ENCODE data around the gene RNF123. TPM values are rescaled to one million over a fixed set of nuclear protein-coding genes. Genes with fewer than 3 reads are reported as not detected.

The RNF123 gene
- total and polyA plus RNA-seq, 10 of the 15 experiments (the other 5 are each of a cell fraction or from before 2014, with no cell fraction given) = 4.2 to 31.5 (median 17.6) TPM

DNA sequence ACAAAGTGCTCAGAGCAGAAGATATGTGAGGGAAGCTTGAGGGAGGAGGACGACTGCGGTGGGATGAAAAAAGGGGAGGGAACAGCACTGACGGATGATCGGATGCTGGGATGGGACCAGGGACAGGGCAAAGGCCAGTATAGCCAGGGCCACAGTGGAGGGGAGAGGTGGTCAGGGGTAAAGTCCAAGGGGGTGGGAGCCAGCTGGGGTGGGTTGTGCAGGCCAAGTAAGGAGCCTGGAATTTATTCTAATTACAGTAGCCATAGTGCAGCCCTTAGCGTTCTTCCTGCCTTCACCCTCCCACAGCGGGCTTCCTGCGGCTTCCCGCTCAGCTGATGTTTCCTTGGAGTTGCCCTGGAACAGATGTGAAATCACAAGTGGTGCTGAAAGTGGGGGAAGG is 22.8 kb upstream of the RNF123 start:
- H3K9ac ChIP-seq (ENCODE audit: control insufficient read depth, insufficient read depth, low read length) = no peak overlapping the region
- no peaks in the 10 kb centered on the region for H3K9me3 ChIP-seq (replicated peaks; ENCODE audit: control insufficient read depth, insufficient read depth, low read length)
- TF ChIP-seq ASH2L (IDR thresholded peaks at IDR 0.05; ENCODE audit: borderline replicate concordance, low read depth) (no peak), CBX5 (IDR thresholded peaks at IDR 0.05; ENCODE audit: low read depth) (no peak), BMI1 (IDR thresholded peaks at IDR 0.05; ENCODE audit: borderline replicate concordance) (no peak), ZNF384 (IDR thresholded peaks at IDR 0.05; ENCODE audit: borderline replicate concordance, low read depth, low read length) (no peak), MYC (IDR thresholded peaks at IDR 0.05; ENCODE audit: insufficient read depth, insufficient read length, insufficient replicate concordance, low read length, severe bottlenecking) (no peak), ATF7 (IDR thresholded peaks at IDR 0.05; ENCODE audit: low read depth) (no peak), POU2F2 (IDR thresholded peaks at IDR 0.05; ENCODE audit: borderline replicate concordance, low read depth, low read length) (no peak), SMAD1 (IDR thresholded peaks at IDR 0.05; ENCODE audit: low read depth, partially characterized antibody) (no peak), CEBPB (IDR thresholded peaks at IDR 0.05; ENCODE audit: borderline replicate concordance in 1 of 2, low read depth in 2 of 2, low read length in 2 of 2) (no peak), YY1 (IDR thresholded peaks at IDR 0.05; ENCODE audit: low read depth, low read length) (no peak), ZNF24 (IDR thresholded peaks at IDR 0.05) (no peak), SREBF2 (IDR thresholded peaks at IDR 0.05; ENCODE audit: low read length) (no peak), MXI1 (IDR thresholded peaks at IDR 0.05; ENCODE audit: low read depth, low read length) (no peak), GABPA (IDR thresholded peaks at IDR 0.05; ENCODE audit: low read depth) (no peak), RAD51 (IDR thresholded peaks at IDR 0.05) (no peak)
- TF ChIP-seq, protein P1, sequence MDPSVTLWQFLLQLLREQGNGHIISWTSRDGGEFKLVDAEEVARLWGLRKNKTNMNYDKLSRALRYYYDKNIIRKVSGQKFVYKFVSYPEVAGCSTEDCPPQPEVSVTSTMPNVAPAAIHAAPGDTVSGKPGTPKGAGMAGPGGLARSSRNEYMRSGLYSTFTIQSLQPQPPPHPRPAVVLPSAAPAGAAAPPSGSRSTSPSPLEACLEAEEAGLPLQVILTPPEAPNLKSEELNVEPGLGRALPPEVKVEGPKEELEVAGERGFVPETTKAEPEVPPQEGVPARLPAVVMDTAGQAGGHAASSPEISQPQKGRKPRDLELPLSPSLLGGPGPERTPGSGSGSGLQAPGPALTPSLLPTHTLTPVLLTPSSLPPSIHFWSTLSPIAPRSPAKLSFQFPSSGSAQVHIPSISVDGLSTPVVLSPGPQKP (IDR thresholded peaks at IDR 0.05; ENCODE audit: low read depth, low read length) = no peak
- TF ChIP-seq, protein P2, sequence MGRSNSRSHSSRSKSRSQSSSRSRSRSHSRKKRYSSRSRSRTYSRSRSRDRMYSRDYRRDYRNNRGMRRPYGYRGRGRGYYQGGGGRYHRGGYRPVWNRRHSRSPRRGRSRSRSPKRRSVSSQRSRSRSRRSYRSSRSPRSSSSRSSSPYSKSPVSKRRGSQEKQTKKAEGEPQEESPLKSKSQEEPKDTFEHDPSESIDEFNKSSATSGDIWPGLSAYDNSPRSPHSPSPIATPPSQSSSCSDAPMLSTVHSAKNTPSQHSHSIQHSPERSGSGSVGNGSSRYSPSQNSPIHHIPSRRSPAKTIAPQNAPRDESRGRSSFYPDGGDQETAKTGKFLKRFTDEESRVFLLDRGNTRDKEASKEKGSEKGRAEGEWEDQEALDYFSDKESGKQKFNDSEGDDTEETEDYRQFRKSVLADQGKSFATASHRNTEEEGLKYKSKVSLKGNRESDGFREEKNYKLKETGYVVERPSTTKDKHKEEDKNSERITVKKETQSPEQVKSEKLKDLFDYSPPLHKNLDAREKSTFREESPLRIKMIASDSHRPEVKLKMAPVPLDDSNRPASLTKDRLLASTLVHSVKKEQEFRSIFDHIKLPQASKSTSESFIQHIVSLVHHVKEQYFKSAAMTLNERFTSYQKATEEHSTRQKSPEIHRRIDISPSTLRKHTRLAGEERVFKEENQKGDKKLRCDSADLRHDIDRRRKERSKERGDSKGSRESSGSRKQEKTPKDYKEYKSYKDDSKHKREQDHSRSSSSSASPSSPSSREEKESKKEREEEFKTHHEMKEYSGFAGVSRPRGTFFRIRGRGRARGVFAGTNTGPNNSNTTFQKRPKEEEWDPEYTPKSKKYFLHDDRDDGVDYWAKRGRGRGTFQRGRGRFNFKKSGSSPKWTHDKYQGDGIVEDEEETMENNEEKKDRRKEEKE (IDR thresholded peaks at IDR 0.05) = no peak
- TF ChIP-seq, protein P3, sequence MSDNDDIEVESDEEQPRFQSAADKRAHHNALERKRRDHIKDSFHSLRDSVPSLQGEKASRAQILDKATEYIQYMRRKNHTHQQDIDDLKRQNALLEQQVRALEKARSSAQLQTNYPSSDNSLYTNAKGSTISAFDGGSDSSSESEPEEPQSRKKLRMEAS (IDR thresholded peaks at IDR 0.05; ENCODE audit: low read depth, low read length) = no peak
- TF ChIP-seq, protein P4, sequence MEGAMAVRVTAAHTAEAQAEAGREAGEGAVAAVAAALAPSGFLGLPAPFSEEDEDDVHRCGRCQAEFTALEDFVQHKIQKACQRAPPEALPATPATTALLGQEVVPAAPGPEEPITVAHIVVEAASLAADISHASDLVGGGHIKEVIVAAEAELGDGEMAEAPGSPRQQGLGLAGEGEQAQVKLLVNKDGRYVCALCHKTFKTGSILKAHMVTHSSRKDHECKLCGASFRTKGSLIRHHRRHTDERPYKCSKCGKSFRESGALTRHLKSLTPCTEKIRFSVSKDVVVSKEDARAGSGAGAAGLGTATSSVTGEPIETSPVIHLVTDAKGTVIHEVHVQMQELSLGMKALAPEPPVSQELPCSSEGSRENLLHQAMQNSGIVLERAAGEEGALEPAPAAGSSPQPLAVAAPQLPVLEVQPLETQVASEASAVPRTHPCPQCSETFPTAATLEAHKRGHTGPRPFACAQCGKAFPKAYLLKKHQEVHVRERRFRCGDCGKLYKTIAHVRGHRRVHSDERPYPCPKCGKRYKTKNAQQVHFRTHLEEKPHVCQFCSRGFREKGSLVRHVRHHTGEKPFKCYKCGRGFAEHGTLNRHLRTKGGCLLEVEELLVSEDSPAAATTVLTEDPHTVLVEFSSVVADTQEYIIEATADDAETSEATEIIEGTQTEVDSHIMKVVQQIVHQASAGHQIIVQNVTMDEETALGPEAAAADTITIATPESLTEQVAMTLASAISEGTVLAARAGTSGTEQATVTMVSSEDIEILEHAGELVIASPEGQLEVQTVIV (IDR thresholded peaks at IDR 0.05; ENCODE audit: borderline replicate concordance, partially characterized antibody) = no peak
- no peak overlapping the region for H3K27ac ChIP-seq (ENCODE audit: control insufficient read depth, insufficient read depth)
- ChIA-PET POLR2A (no interaction called here), CTCF (interaction anchor here (1.7 kb wide), 1 partner anchor 127 kb away, joined by 7 read pairs; no protein-coding TSS in a partner anchor), SMC1A (ENCODE audit: uncharacterized antibody, unreplicated experiment) (no interaction called here), RAD21 (ENCODE audit: unreplicated experiment) (interaction anchor here (1.6 kb wide), 1 partner anchor 126 kb away, joined by 6 read pairs; no protein-coding TSS in a partner anchor)
- 56% methylated on average over 8 of the region's 8 CpGs for WGBS (ENCODE audit: insufficient coverage, insufficient replicate concordance, low lambda C conversion rate, missing lambda C conversion rate)
- H3K4me1 ChIP-seq (ENCODE audit: control insufficient read depth, insufficient read depth, low read length) = no peaks in the 10 kb centered on the region
- intact Hi-C loops (cut with micrococcal nuclease; ENCODE audit: unreplicated experiment) (no loop called here), in situ Hi-C loops (cut with MboI) (no loop called here)
- no TSS peak for BruUV-seq (replicated peaks)
- H4K20me1 ChIP-seq (ENCODE audit: control insufficient read depth, insufficient read depth) = no peaks in the 10 kb centered on the region
- H3K36me3 ChIP-seq (ENCODE audit: control insufficient read depth in 2 of 2, insufficient read depth in 2 of 2, low read length in 1 of 2) = no peaks in the 10 kb centered on the region
- no peak overlapping the region for H2AFZ ChIP-seq (ENCODE audit: control insufficient read depth, low read depth, low read length)
- FAIRE-seq (no peak), ATAC-seq (no peak), DNase-seq (ENCODE audit: low read depth, low spot score) (no peak)
- no peak overlapping the region for H3K4me2 ChIP-seq (ENCODE audit: control insufficient read depth, insufficient read depth)
- no peaks in the 10 kb centered on the region for H3K27me3 ChIP-seq (replicated peaks in 1 of 2; ENCODE audit: control insufficient read depth in 2 of 2, insufficient read depth in 2 of 2, low read length in 1 of 2)
- no peaks in the 10 kb centered on the region for H3K79me2 ChIP-seq (ENCODE audit: control insufficient read depth, insufficient read depth, low read length)
- H3K4me3 ChIP-seq = no peak overlapping the region
